Amygdala (tissue), 56 donors: ENCODE measurements around the gene ACTN4.

Source experiments
- DNase-seq, 56 donors: peaks; one replicate each; lab custom pipeline; 2025; lab: John Stamatoyannopoulos, UW

ACTN4 gene

GRCh38 chr19:38706792-38707511 is 59.5 kb downstream of the ACTN4 start:
- DNase-seq: no peak

GRCh38 chr19:38707512-38708114 is 60.2 kb downstream of the ACTN4 start:
- DNase-seq: peak in 6 of 56 donors; percentile 11 to 31 (median 17)

GRCh38 chr19:38708413-38709024 is 61.1 kb downstream of the ACTN4 start:
- DNase-seq: no peak

- DNase-seq: no peak
Observed at GRCh38 chr19:38709119-38709518, 61.7 kb downstream of the ACTN4 start.

- DNase-seq: no peak
Observed at GRCh38 chr19:38709671-38710415, 62.4 kb downstream of the ACTN4 start.

GRCh38 chr19:38710416-38710702 is 62.9 kb downstream of the ACTN4 start:
- DNase-seq: no peak

- peak in 8 of 56 donors; percentile 17 to 46 (median 24) for DNase-seq
Observed at GRCh38 chr19:38710928-38711725, 63.7 kb downstream of the ACTN4 start.

GRCh38 chr19:38711726-38712153 is 64.3 kb downstream of the ACTN4 start:
- DNase-seq: peak in 2 of 56 donors; percentile 24 to 41

- no peak for DNase-seq
Observed at GRCh38 chr19:38712161-38712748, 64.8 kb downstream of the ACTN4 start.

- peak in 33 of 56 donors; percentile 9 to 64 (median 38) for DNase-seq
Observed at GRCh38 chr19:38713227-38713649, 65.8 kb downstream of the ACTN4 start.

GRCh38 chr19:38713865-38714264 is 66.4 kb downstream of the ACTN4 start:
- no peak for DNase-seq

- no peak for DNase-seq
Observed at GRCh38 chr19:38714354-38714778, 66.9 kb downstream of the ACTN4 start.

- peak in 9 of 56 donors; percentile 8 to 35 (median 16) for DNase-seq
Observed at GRCh38 chr19:38715555-38715954, 68.1 kb downstream of the ACTN4 start.

- no peak for DNase-seq
Observed at GRCh38 chr19:38717051-38717450, 69.6 kb downstream of the ACTN4 start.

GRCh38 chr19:38717855-38718254 is 70.4 kb downstream of the ACTN4 start:
- DNase-seq: no peak

- peak in 42 of 56 donors; percentile 10 to 79 (median 55) for DNase-seq
Observed at GRCh38 chr19:38718747-38719543, 71.5 kb downstream of the ACTN4 start.

- DNase-seq: peak in 3 of 56 donors; percentile 14 to 26 (median 18)
Observed at GRCh38 chr19:38719761-38720558, 72.5 kb downstream of the ACTN4 start.
